GM23338 (cell line): Measurements from ENCODE around the gene NOXA1. TPM values are rescaled to one million over a fixed set of nuclear protein-coding genes. Genes with fewer than 3 reads are reported as not detected.

Experiments used
- ATAC-seq: fragments of 200-7000 bp; cut with Tn5 transposase; 3 replicates; pipeline ENCODE4 v1.9.1; 2020
- DNase-seq: peaks from one replicate; pipeline ENCODE4 v3.0.0-alpha.2; 2015; ENCODE audit warnings: low spot score
- H2AFZ ChIP-seq: fragments of 200-600 bp; sonication (generic); 2 replicates; pipeline ENCODE4 v1.8.0; 2016; ENCODE audit warnings: antibody characterized with exemption, mild to moderate bottlenecking, moderate library complexity
- H3F3A ChIP-seq: fragments of 200-600 bp; sonication (generic); replicated peaks from 2 replicates; pipeline ENCODE4 v1.8.0; 2017; ENCODE audit warnings: antibody characterized with exemption, mixed run types, low read depth
- H3K27ac ChIP-seq: fragments of 200-600 bp; sonication (generic); 2 replicates; pipeline ENCODE4 v1.6.1; 2016; ENCODE audit warnings: low read depth
- H3K27me3 ChIP-seq: fragments of 200-600 bp; sonication (generic); 2 replicates; pipeline ENCODE4 v1.8.0; 2016; ENCODE audit warnings: mild to moderate bottlenecking, mixed run types, moderate library complexity; ENCODE audit not compliant: insufficient read depth
- H3K36me3 ChIP-seq: fragments of 200-600 bp; sonication (generic); 2 replicates; pipeline ENCODE4 v1.8.0; 2016; ENCODE audit warnings: mild to moderate bottlenecking; ENCODE audit not compliant: insufficient read depth
- H3K4me1 ChIP-seq: fragments of 200-600 bp; sonication (generic); 2 replicates; pipeline ENCODE4 v1.8.0; 2016; ENCODE audit warnings: mild to moderate bottlenecking, moderate library complexity; ENCODE audit not compliant: insufficient read depth
- H3K4me2 ChIP-seq: fragments of 200-600 bp; sonication (generic); 2 replicates; pipeline ENCODE4 v1.7.1; 2017; ENCODE audit warnings: mixed run types
- H3K4me3 ChIP-seq: fragments of 200-600 bp; sonication (generic); 2 replicates; pipeline ENCODE4 v1.6.1; 2016; ENCODE audit warnings: mixed run types
- H3K79me2 ChIP-seq: fragments of 200-600 bp; sonication (generic); replicated peaks from 2 replicates; pipeline ENCODE4 v1.8.0; 2017; ENCODE audit warnings: mild to moderate bottlenecking; ENCODE audit not compliant: insufficient read depth
- H3K9me2 ChIP-seq: fragments of 200-600 bp; sonication (generic); 2 replicates; pipeline ENCODE4 v1.8.0; 2017; ENCODE audit not compliant: insufficient read depth
- H4K20me1 ChIP-seq: fragments of 200-600 bp; sonication (generic); replicated peaks from 2 replicates; pipeline ENCODE4 v1.8.0; 2017; ENCODE audit warnings: mild to moderate bottlenecking; ENCODE audit not compliant: insufficient read depth
- H3K27ac Mint-ChIP-seq: 2 replicates; pipeline ENCODE4 v1.8.0; 2020; ENCODE audit warnings: inconsistent platforms, mild to moderate bottlenecking, moderate library complexity, mixed read lengths
- H3K27me3 Mint-ChIP-seq: 3 replicates; pipeline ENCODE4 v1.8.0; 2022; ENCODE audit warnings: low read depth, mild to moderate bottlenecking, moderate library complexity, mixed read lengths, inconsistent platforms; ENCODE audit not compliant: insufficient read depth, poor library complexity
- H3K36me3 Mint-ChIP-seq: 3 replicates; pipeline ENCODE4 v1.8.0; 2021; ENCODE audit warnings: low read depth, mild to moderate bottlenecking, inconsistent platforms, moderate library complexity, mixed read lengths
- H3K4me1 Mint-ChIP-seq: 3 replicates; pipeline ENCODE4 v1.8.0; 2020; ENCODE audit warnings: mild to moderate bottlenecking, inconsistent platforms, mixed read lengths
- H3K4me3 Mint-ChIP-seq: 3 replicates; pipeline ENCODE4 v1.8.0; 2021; ENCODE audit warnings: moderate library complexity, mild to moderate bottlenecking, inconsistent platforms, mixed read lengths
- H3K9me3 Mint-ChIP-seq: 3 replicates; pipeline ENCODE4 v1.8.0; 2020; ENCODE audit warnings: moderate library complexity, mild to moderate bottlenecking, inconsistent platforms, mixed read lengths
- CREB1 ChIP-seq: fragments of 250-450 bp; sonication (Bioruptor Pico); IDR thresholded peaks from 2 replicates; pipeline ENCODE4 v1.5.0; 2020; ENCODE audit warnings: low read depth, mild to moderate bottlenecking, moderate library complexity
- ETS1 ChIP-seq: IDR thresholded peaks from 2 replicates; pipeline ENCODE4 v1.6.1; 2016; ENCODE audit warnings: antibody characterized with exemption
- EZH2 ChIP-seq: fragments of 200-600 bp; sonication (generic); IDR thresholded peaks from one replicate; pipeline ENCODE4 v1.8.0; 2017; ENCODE audit warnings: antibody characterized with exemption, mild to moderate bottlenecking, low read depth; ENCODE audit not compliant: unreplicated experiment
- EZH2phosphoT487 ChIP-seq: fragments of 200-600 bp; sonication (generic); IDR thresholded peaks from one replicate; pipeline ENCODE4 v1.8.1; 2018; ENCODE audit warnings: antibody characterized with exemption; ENCODE audit not compliant: unreplicated experiment
- JUNB ChIP-seq: IDR thresholded peaks from one replicate; pipeline ENCODE4 v1.6.1; 2016; ENCODE audit warnings: antibody characterized with exemption; ENCODE audit not compliant: unreplicated experiment
- STAT1 ChIP-seq: IDR thresholded peaks from one replicate; pipeline ENCODE4 v1.6.1; 2016; ENCODE audit warnings: antibody characterized with exemption; ENCODE audit not compliant: unreplicated experiment
- ZNF114 ChIP-seq: fragments of 250-450 bp; sonication (Bioruptor Pico); IDR thresholded peaks from 2 replicates; pipeline ENCODE4 v1.5.0; 2020; ENCODE audit warnings: mild to moderate bottlenecking, moderate library complexity
- ZNF462 ChIP-seq: fragments of 250-450 bp; sonication (Bioruptor Pico); IDR thresholded peaks from 2 replicates; pipeline ENCODE4 v1.5.0; 2020; ENCODE audit warnings: mild to moderate bottlenecking, moderate library complexity
- polyA plus RNA-seq: library from polyadenylated mRNA; unstranded; fragments of >200 nt; fragmentation: Nextera tagmentation; extraction: Ambion mirVana; gene quantifications from 2 replicates; pipeline ENCODE4 v1.2.1, GENCODE V29; 2016
- total RNA-seq: library from RNA; depleted of rRNA; stranded (reverse); fragments of >200 nt; shearing (Covaris generic); gene quantifications from 2 replicates; pipeline ENCODE4 v1.2.3, GENCODE V29; 2014

Gene NOXA1
- total and polyA plus RNA-seq, 2 experiments from 2014 or later = 0.59 to 0.68 TPM

- TF ChIP-seq STAT1 (no peak), EZH2 (no peak), ZNF462 (CRISPR knock-in tag) (no peak), ETS1 (no peak), ZNF114 (CRISPR knock-in tag) (no peak)
These were observed 26.4 kb upstream of the NOXA1 start (continued) for GRCh38 chr9:137396634-137397367.

- ATAC-seq = no peak
- Histone ChIP-seq H3K4me3 (no peak overlapping the region), H3K9me2 (no peaks in the 10 kb centered on the region), H3K4me1 (no peaks in the 10 kb centered on the region), H3F3A (no peaks in the 10 kb centered on the region), H3K79me2 (no peaks in the 10 kb centered on the region), H3K36me3 (no peaks in the 10 kb centered on the region), H3K27me3 (no peaks in the 10 kb centered on the region), H3K4me2 (no peak overlapping the region), H4K20me1 (no peaks in the 10 kb centered on the region), H2AFZ (no peak overlapping the region), H3K27ac (no peak overlapping the region)
- Mint-ChIP-seq H3K4me3 (no peak overlapping the region; the same call in 2 of the 3 replicates), H3K4me1 (no peaks in the 10 kb centered on the region; the same call in 2 of the 3 replicates), H3K27ac (no peak overlapping the region; the same call in 1 of the 2 replicates), H3K27me3 (peaks cover 2% of the 10 kb centered on the region), H3K36me3 (peaks cover 37% of the 10 kb centered on the region), H3K9me3 (peaks cover 42% of the 10 kb centered on the region)
- TF ChIP-seq EZH2phosphoT487 (no peak), ETS1 (no peak), JUNB (no peak), CREB1 (CRISPR knock-in tag) (no peak)
- no peak for DNase-seq
These were observed 25.3 kb upstream of the NOXA1 start for GRCh38 chr9:137397675-137398423.
